Measurements from ENCODE around the gene RFLNA. TPM values are rescaled to one million over a fixed set of nuclear protein-coding genes. Genes with fewer than 3 reads are reported as not detected.
"Not testable (repeated sequence)": the region's sequence is repeated elsewhere in the genome, so short reads cannot be mapped to it uniquely, and the experiment has no call there.

RFLNA gene
- total RNA-seq, 6 experiments from 2014 or later: 0.12 to 0.31 TPM; not detected in 4

- no peak for ATAC-seq
- intact Hi-C loops (cut with DNase I): loop anchor here in 1 of 2 donors (10.0 kb wide), 1 partner anchor 365 kb away; no protein-coding TSS in a partner anchor
- WGBS (ENCODE audit: insufficient coverage, low coverage, low lambda C conversion rate, missing lambda C conversion rate): 68% methylated on average over 6 of the region's 9 CpGs
- Histone ChIP-seq H3K4me1 (peaks cover 0 to 5% (median 0%) of the 10 kb centered on the region in 4 donors), H3K27me3 (peaks cover 0 to 4% of the 10 kb centered on the region in 2 donors), H3K27ac (no peak overlapping the region), H3K9me3 (no peaks in the 10 kb centered on the region), H3K36me3 (no peaks in the 10 kb centered on the region), H3K4me3 (no peak overlapping the region)
- TF ChIP-seq CTCF (IDR thresholded peaks at IDR 0.05): no peak
- no peak for TF ChIP-seq POLR2A (IDR thresholded peaks at IDR 0.05)
- peak in 1 of 3 donors; percentile 34 for DNase-seq
These were observed 4.9 kb downstream of the RFLNA start for GRCh38 chr12:124299628-124300388.

- not testable (repeated sequence) for H3K36me3 ChIP-seq
- 60% methylated on average over 3 of the region's 3 CpGs for WGBS (ENCODE audit: insufficient coverage, low coverage, low lambda C conversion rate, missing lambda C conversion rate)
These were observed 5.8 kb downstream of the RFLNA start for GRCh38 chr12:124300657-124301056.

GRCh38 chr12:124301084-124301654 is 6.3 kb downstream of the RFLNA start:
- Histone ChIP-seq H3K27me3 (peaks cover 0 to 3% of the 10 kb centered on the region in 2 donors), H3K4me3 (no peak overlapping the region), H3K4me1 (no peaks in the 10 kb centered on the region), H3K36me3 (no peaks in the 10 kb centered on the region), H3K27ac (no peak overlapping the region), H3K9me3 (no peaks in the 10 kb centered on the region)
- intact Hi-C loops (cut with DNase I): loop anchor here in 1 of 2 donors (10.0 kb wide), 1 partner anchor 366 kb away; no protein-coding TSS in a partner anchor
- 0% methylated on average over 1 of the region's 14 CpGs for WGBS (ENCODE audit: insufficient coverage, low coverage, low lambda C conversion rate, missing lambda C conversion rate)
- ATAC-seq (no peak), DNase-seq (peak in 1 of 3 donors; percentile 34)
- TF ChIP-seq CTCF (IDR thresholded peaks at IDR 0.05) (no peak), POLR2A (IDR thresholded peaks at IDR 0.05) (no peak)

More at GRCh38 chr12:124300657-124301056, 5.8 kb downstream of the RFLNA start:
- intact Hi-C loops (cut with DNase I): loop anchor here in 1 of 2 donors (10.0 kb wide), 1 partner anchor 366 kb away; no protein-coding TSS in a partner anchor
- H3K4me3 ChIP-seq, H3K27ac ChIP-seq, H3K27me3 ChIP-seq, ATAC-seq, H3K4me1 ChIP-seq, H3K9me3 ChIP-seq, DNase-seq: not testable (repeated sequence)

GRCh38 chr12:124302241-124302806 is 7.4 kb downstream of the RFLNA start:
- intact Hi-C loops (cut with DNase I): loop anchor here in 1 of 2 donors (10.0 kb wide), 1 partner anchor 368 kb away; no protein-coding TSS in a partner anchor
- no peak for TF ChIP-seq CTCF (IDR thresholded peaks at IDR 0.05)
- no peak for TF ChIP-seq POLR2A (IDR thresholded peaks at IDR 0.05)
- Histone ChIP-seq H3K27ac (no peak overlapping the region), H3K27me3 (no peaks in the 10 kb centered on the region), H3K4me3 (no peak overlapping the region), H3K4me1 (no peaks in the 10 kb centered on the region), H3K9me3 (no peaks in the 10 kb centered on the region), H3K36me3 (no peaks in the 10 kb centered on the region)
- no peak for ATAC-seq
- DNase-seq: peak in 1 of 3 donors; percentile 27
- 78% methylated on average over 13 of the region's 18 CpGs for WGBS (ENCODE audit: insufficient coverage, low coverage, low lambda C conversion rate, missing lambda C conversion rate)
